Gastrocnemius medialis (tissue), 4 donors: ENCODE results near the gene FRY.

Experiments
- POLR2A ChIP-seq, 2 donors: fragments of 450-650 bp; IDR thresholded peaks; one replicate each; pipeline ENCODE4 v1.6.1; 2017; ENCODE audit warnings: antibody characterized with exemption in 2 of 2, mild to moderate bottlenecking in 2 of 2, moderate library complexity in 2 of 2
- TF ChIP-seq, protein P1 (sequence below), 5 experiments: fragments of 450-650 bp in 3 of 5; fragments of 200-600 bp in 2 of 5; sonication (generic) in 2 of 5; IDR thresholded peaks in 4 of 5; conservative IDR thresholded peaks in 1 of 5; 1 replicate in 4 of 5; 2 replicates in 1 of 5; pipeline ENCODE4 v1.5.1; 2016 to 2019; ENCODE audit warnings: antibody characterized with exemption in 5 of 5, mild to moderate bottlenecking in 3 of 5, moderate library complexity in 3 of 5

GRCh38 chr13:32114284-32114950 is 82.8 kb downstream of the FRY start:
- TF ChIP-seq, protein P1, sequence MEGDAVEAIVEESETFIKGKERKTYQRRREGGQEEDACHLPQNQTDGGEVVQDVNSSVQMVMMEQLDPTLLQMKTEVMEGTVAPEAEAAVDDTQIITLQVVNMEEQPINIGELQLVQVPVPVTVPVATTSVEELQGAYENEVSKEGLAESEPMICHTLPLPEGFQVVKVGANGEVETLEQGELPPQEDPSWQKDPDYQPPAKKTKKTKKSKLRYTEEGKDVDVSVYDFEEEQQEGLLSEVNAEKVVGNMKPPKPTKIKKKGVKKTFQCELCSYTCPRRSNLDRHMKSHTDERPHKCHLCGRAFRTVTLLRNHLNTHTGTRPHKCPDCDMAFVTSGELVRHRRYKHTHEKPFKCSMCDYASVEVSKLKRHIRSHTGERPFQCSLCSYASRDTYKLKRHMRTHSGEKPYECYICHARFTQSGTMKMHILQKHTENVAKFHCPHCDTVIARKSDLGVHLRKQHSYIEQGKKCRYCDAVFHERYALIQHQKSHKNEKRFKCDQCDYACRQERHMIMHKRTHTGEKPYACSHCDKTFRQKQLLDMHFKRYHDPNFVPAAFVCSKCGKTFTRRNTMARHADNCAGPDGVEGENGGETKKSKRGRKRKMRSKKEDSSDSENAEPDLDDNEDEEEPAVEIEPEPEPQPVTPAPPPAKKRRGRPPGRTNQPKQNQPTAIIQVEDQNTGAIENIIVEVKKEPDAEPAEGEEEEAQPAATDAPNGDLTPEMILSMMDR (IDR thresholded peaks at IDR 0.05 in 4 of 5, conservative IDR thresholded peaks at IDR 0.05 in 1 of 5) = no peak
- TF ChIP-seq POLR2A (IDR thresholded peaks at IDR 0.05) = no peak
